Activated T-cell treated with anti-CD3 and anti-CD28 coated beads, Interleukin-2, amount 50 U/mL, for 72 hours (primary cell): ENCODE data around the gene RYR2. TPM values are rescaled to one million over a fixed set of nuclear protein-coding genes. Genes with fewer than 3 reads are reported as not detected.
A peak's percentile ranks its signal among the peaks of the same experiment; 100 is the strongest.
"Not testable (repeated sequence)": the region's sequence is repeated elsewhere in the genome, so short reads cannot be mapped to it uniquely, and the experiment has no call there.

Experiments
- ATAC-seq, 2 donors: fragments of 150-1000 bp; cut with Tn5 transposase; replicated peaks in 1 of 2; 2 replicates each; pipeline ENCODE4 v1.10.0; 2021; ENCODE audit warnings: moderate library complexity in 2 of 2, mild to moderate bottlenecking in 1 of 2
- DNase-seq, 2 donors: peaks; one replicate each; pipeline ENCODE4 v3.0.0; 2021 to 2022; ENCODE audit warnings: mixed read lengths in 1 of 2
- H3K27ac Mint-ChIP-seq: one replicate; pipeline ENCODE4 v1.8.0; 2022; ENCODE audit warnings: mild to moderate bottlenecking, moderate library complexity, mixed read lengths
- H3K27me3 Mint-ChIP-seq: one replicate; pipeline ENCODE4 v1.8.0; 2022; ENCODE audit warnings: low read depth, mixed read lengths
- H3K36me3 Mint-ChIP-seq, 2 donors: one replicate each; pipeline ENCODE4 v1.8.0; 2022; ENCODE audit warnings: mixed read lengths in 2 of 2, mild to moderate bottlenecking in 1 of 2; ENCODE audit not compliant: insufficient read depth in 2 of 2
- H3K4me1 Mint-ChIP-seq: one replicate; pipeline ENCODE4 v1.8.0; 2022; ENCODE audit warnings: low read depth, mixed read lengths
- H3K4me3 Mint-ChIP-seq, 2 donors: one replicate each; pipeline ENCODE4 v1.8.0; 2022; ENCODE audit warnings: mild to moderate bottlenecking in 2 of 2, mixed read lengths in 2 of 2, moderate library complexity in 2 of 2
- H3K9me3 Mint-ChIP-seq, 2 donors: one replicate each; pipeline ENCODE4 v1.8.0; 2022; ENCODE audit warnings: mixed read lengths in 2 of 2
- total RNA-seq, 2 donors: library from RNA; stranded (reverse); gene quantifications; one replicate each; pipeline ENCODE4 v1.2.3, GENCODE V29; 2022

The RYR2 gene
- total RNA-seq, 2 donors from 2014 or later = 0.02 to 0.19 TPM

DNA sequence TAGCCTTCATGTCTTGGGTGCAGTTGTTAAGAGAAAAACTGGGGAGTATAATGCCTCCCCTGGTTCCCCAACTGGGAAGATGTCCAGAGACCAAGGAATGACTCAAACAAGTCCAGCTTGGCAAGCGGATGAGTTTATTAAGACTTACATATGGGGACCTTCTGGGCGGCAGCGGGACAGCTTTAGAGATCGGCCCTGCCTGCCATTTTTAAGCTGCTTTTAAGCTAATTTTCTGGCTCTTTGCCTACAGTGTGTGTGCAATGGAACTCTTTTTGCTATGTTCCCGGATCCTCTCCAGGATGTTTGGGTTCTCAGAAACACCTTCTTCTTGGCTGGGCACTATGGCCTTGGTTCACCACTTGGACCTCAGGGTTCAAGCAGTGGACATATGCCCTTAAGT, 99.5 kb downstream of the RYR2 start:
- DNase-seq = no peak
- no peak overlapping the region for H3K27ac Mint-ChIP-seq
- H3K4me3 Mint-ChIP-seq = no peak overlapping the region
- H3K27me3 Mint-ChIP-seq = no peaks in the 10 kb centered on the region
- peaks cover 0 to 2% of the 10 kb centered on the region in 2 donors for H3K9me3 Mint-ChIP-seq
- no peaks in the 10 kb centered on the region for H3K36me3 Mint-ChIP-seq
- H3K4me1 Mint-ChIP-seq = no peaks in the 10 kb centered on the region
- no peak for ATAC-seq

GRCh38 chr1:237145379-237146135, 103.6 kb downstream of the RYR2 start:
- no peaks in the 10 kb centered on the region for H3K27me3 Mint-ChIP-seq
- no peak overlapping the region for H3K4me3 Mint-ChIP-seq
- no peaks in the 10 kb centered on the region for H3K36me3 Mint-ChIP-seq
- H3K4me1 Mint-ChIP-seq = no peaks in the 10 kb centered on the region
- H3K27ac Mint-ChIP-seq = no peak overlapping the region
- H3K9me3 Mint-ChIP-seq = peaks cover 0 to 2% of the 10 kb centered on the region in 2 donors
- ATAC-seq (no peak), DNase-seq (no peak)

GRCh38 chr1:237146241-237146640, 104.3 kb downstream of the RYR2 start:
- no peak for ATAC-seq
- Mint-ChIP-seq H3K4me3 (no peak overlapping the region), H3K27me3 (no peaks in the 10 kb centered on the region)

GRCh38 chr1:237149857-237150256, 107.9 kb downstream of the RYR2 start:
- H3K9me3 Mint-ChIP-seq = peaks cover 2 to 4% of the 10 kb centered on the region in 2 donors
- H3K27me3 Mint-ChIP-seq = no peaks in the 10 kb centered on the region
- DNase-seq (no peak), ATAC-seq (no peak)
- no peaks in the 10 kb centered on the region for H3K36me3 Mint-ChIP-seq
- no peak overlapping the region for H3K4me3 Mint-ChIP-seq
- H3K27ac Mint-ChIP-seq = no peak overlapping the region
- no peaks in the 10 kb centered on the region for H3K4me1 Mint-ChIP-seq

More at GRCh38 chr1:237146241-237146640, 104.3 kb downstream of the RYR2 start:
- Mint-ChIP-seq H3K4me1 (no peaks in the 10 kb centered on the region), H3K36me3 (no peaks in the 10 kb centered on the region), H3K9me3 (peaks cover 0 to 2% of the 10 kb centered on the region in 2 donors), H3K27ac (no peak overlapping the region)
- DNase-seq = no peak

- H3K4me1 Mint-ChIP-seq, H3K27ac Mint-ChIP-seq, ATAC-seq, H3K9me3 Mint-ChIP-seq, DNase-seq, H3K27me3 Mint-ChIP-seq, H3K4me3 Mint-ChIP-seq, H3K36me3 Mint-ChIP-seq: not testable (repeated sequence)
Observed at GRCh38 chr1:237151979-237152378, 110.0 kb downstream of the RYR2 start.

- no peak for ATAC-seq
Observed at GRCh38 chr1:237152506-237153335, 110.7 kb downstream of the RYR2 start.

GRCh38 chr1:237154157-237154556, 112.2 kb downstream of the RYR2 start:
- Mint-ChIP-seq H3K4me3 (no peak overlapping the region), H3K9me3 (peaks cover 2 to 4% of the 10 kb centered on the region in 2 donors), H3K36me3 (no peaks in the 10 kb centered on the region), H3K27ac (no peak overlapping the region), H3K4me1 (no peaks in the 10 kb centered on the region), H3K27me3 (no peaks in the 10 kb centered on the region)
- ATAC-seq = no peak
- no peak for DNase-seq

More at GRCh38 chr1:237152506-237153335, 110.7 kb downstream of the RYR2 start:
- no peak overlapping the region for H3K4me3 Mint-ChIP-seq
- H3K36me3 Mint-ChIP-seq = no peaks in the 10 kb centered on the region
- H3K9me3 Mint-ChIP-seq = peaks cover 2 to 4% of the 10 kb centered on the region in 2 donors
- DNase-seq = no peak
- H3K27me3 Mint-ChIP-seq = no peaks in the 10 kb centered on the region
- H3K4me1 Mint-ChIP-seq = no peaks in the 10 kb centered on the region
- no peak overlapping the region for H3K27ac Mint-ChIP-seq

DNA sequence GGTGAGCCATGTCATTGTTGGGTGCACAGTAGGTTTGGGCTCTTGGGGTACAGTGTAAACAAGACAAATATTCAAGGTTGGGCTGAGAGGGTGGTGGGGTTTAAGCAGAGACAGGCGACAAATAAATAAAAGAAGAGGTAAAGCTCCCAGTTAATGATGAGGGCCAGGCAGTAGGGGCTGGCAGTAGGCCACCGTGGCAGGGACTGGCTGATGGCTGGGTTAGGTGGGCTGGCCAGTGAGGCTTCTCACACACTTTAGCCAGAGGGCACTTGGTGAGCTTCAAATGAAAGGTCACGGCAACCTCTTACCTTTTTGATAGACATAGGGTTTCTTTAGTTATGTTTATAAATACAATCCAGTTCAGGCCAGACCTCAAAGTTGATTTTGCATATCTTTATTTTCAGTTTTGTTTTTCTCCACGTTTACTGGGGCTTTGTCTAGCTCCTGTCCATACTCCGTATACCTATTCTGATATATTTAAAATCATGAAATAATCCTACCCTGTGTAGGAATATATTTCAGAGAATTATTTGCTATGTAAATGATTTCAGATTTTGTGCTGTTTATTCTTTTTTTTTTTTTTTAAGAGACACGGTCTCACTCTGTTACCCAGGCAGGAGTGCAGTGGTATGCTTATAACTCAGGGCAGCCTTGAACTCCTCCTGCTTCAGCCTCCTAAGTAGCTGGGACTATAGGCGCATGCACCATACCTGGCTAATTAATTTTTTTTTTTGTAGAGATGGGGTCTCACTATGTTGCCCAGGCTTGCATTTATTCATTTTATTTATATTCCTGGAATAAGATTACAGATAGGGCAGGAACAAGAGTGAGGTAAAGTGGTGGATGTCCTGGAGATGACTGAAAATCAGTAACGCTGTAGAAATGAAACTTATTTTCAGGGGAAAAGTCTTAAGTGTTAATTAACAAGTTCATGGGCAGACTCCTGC, 122.7 kb downstream of the RYR2 start:
- H3K27me3 Mint-ChIP-seq = no peaks in the 10 kb centered on the region
- no peaks in the 10 kb centered on the region for H3K36me3 Mint-ChIP-seq
- H3K9me3 Mint-ChIP-seq = no peaks in the 10 kb centered on the region
- H3K4me3 Mint-ChIP-seq = no peak overlapping the region
- no peak overlapping the region for H3K27ac Mint-ChIP-seq
- ATAC-seq (no peak), DNase-seq (no peak)
- H3K4me1 Mint-ChIP-seq = no peaks in the 10 kb centered on the region

GRCh38 chr1:237166086-237166485, 124.1 kb downstream of the RYR2 start:
- no peaks in the 10 kb centered on the region for H3K36me3 Mint-ChIP-seq

DNA sequence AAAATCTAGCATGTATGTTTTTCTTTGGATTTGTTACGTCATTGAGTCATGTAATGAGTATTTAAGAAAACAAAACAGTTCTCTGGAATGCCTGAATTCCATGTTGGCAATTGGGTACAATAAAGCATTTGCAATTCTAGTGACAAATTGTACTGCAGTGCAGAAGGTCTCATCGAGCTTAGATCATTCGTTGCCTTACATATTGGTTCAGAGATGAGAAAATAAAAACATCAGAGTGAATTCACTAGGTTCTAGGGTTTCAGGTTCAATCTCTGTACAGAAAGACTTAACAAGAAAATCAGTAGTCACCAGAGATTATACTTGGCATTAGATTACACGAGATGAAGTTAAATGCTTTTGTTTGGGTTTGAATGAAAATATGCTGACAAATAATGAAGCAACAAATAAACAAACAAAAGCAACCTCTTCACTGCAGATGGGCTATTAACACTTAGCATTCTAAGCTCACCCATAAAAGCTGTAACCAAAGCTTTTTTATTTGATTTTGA, 124.7 kb downstream of the RYR2 start:
- H3K4me3 Mint-ChIP-seq = no peak overlapping the region
- no peaks in the 10 kb centered on the region for H3K9me3 Mint-ChIP-seq
- DNase-seq (no peak), ATAC-seq (no peak)
- no peaks in the 10 kb centered on the region for H3K36me3 Mint-ChIP-seq
- H3K4me1 Mint-ChIP-seq = no peaks in the 10 kb centered on the region
- no peak overlapping the region for H3K27ac Mint-ChIP-seq
- H3K27me3 Mint-ChIP-seq = no peaks in the 10 kb centered on the region

More at GRCh38 chr1:237166086-237166485, 124.1 kb downstream of the RYR2 start:
- no peak for DNase-seq
- Mint-ChIP-seq H3K4me1 (no peaks in the 10 kb centered on the region), H3K27me3 (no peaks in the 10 kb centered on the region), H3K4me3 (no peak overlapping the region), H3K27ac (no peak overlapping the region), H3K9me3 (no peaks in the 10 kb centered on the region)
- ATAC-seq = no peak

DNA sequence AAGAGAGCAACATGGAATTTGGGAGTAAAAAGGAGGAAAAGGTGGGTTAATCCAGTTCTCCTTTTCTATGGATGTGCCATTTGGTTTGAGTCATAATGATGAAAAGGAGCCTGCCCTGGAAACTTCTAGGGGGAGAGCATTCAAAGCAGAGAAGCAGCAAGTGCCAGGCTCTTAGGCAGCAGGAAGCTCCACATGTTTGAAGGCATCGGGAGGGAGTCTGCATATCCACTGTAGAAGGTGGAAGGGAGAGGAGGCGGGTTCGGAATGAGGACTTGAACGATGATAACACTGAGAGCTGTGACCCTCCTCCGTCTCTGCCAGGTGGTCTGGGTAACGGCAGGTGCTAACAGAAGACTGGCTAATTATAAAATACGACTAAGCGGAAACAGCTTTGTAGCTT, 128.2 kb downstream of the RYR2 start:
- H3K27ac Mint-ChIP-seq = peak overlapping the region; percentile 68
- H3K4me3 Mint-ChIP-seq = no peak overlapping the region
- H3K36me3 Mint-ChIP-seq = no peaks in the 10 kb centered on the region
- H3K9me3 Mint-ChIP-seq = no peaks in the 10 kb centered on the region
- no peaks in the 10 kb centered on the region for H3K27me3 Mint-ChIP-seq
- no peaks in the 10 kb centered on the region for H3K4me1 Mint-ChIP-seq
- DNase-seq (no peak), ATAC-seq (no peak)

- Mint-ChIP-seq H3K27ac (no peak overlapping the region), H3K9me3 (no peaks in the 10 kb centered on the region), H3K27me3 (no peaks in the 10 kb centered on the region), H3K4me3 (no peak overlapping the region), H3K36me3 (no peaks in the 10 kb centered on the region), H3K4me1 (no peaks in the 10 kb centered on the region)
- ATAC-seq (no peak), DNase-seq (no peak)
Observed at GRCh38 chr1:237171454-237172117, 129.6 kb downstream of the RYR2 start.
